GM18873 (cell line): ENCODE measurements around the gene C1R.
"Not testable (repeated sequence)": the region's sequence is repeated elsewhere in the genome, so short reads cannot be mapped to it uniquely, and the experiment has no call there.

Source experiments
- ATAC-seq: cut with Tn5 transposase; IDR thresholded peaks from one replicate; pipeline ENCODE4 v1.9.1; 2021; ENCODE audit warnings: mild to moderate bottlenecking, moderate library complexity, moderate number of reproducible peaks; ENCODE audit not compliant: unreplicated experiment, low FRiP score

C1R gene

GRCh38 chr12:7072035-7072434 is 20.2 kb downstream of the C1R start:
- no peak for ATAC-seq

GRCh38 chr12:7069386-7069785 is 22.9 kb downstream of the C1R start:
- ATAC-seq: no peak

- no peak for ATAC-seq
These were observed 23.3 kb downstream of the C1R start for GRCh38 chr12:7068994-7069346.

- ATAC-seq: no peak
These were observed 23.8 kb downstream of the C1R start for GRCh38 chr12:7068240-7068993.

- no peak for ATAC-seq
These were observed 25.1 kb downstream of the C1R start for GRCh38 chr12:7067096-7067495.

GRCh38 chr12:7066596-7066995 is 25.6 kb downstream of the C1R start:
- no peak for ATAC-seq

- no peak for ATAC-seq
These were observed 27.1 kb downstream of the C1R start for GRCh38 chr12:7065073-7065623.

- no peak for ATAC-seq
These were observed 27.7 kb downstream of the C1R start for GRCh38 chr12:7064516-7064915.

- ATAC-seq: no peak
These were observed 30.6 kb downstream of the C1R start for GRCh38 chr12:7061596-7061995.

GRCh38 chr12:7061138-7061537 is 31.1 kb downstream of the C1R start:
- no peak for ATAC-seq

GRCh38 chr12:7060353-7060954 is 31.8 kb downstream of the C1R start, which contains the start of gene C1S:
TSS of gene C1S (plus strand) at chr12:7060718. CDS start at chr12:7061913, 1,195 bp downstream.
- no peak for ATAC-seq

GRCh38 chr12:7059780-7060179 is 32.5 kb downstream of the C1R start:
- no peak for ATAC-seq

- no peak for ATAC-seq
These were observed 33.3 kb downstream of the C1R start for GRCh38 chr12:7058850-7059395.

GRCh38 chr12:7058163-7058845 is 33.9 kb downstream of the C1R start:
- no peak for ATAC-seq

- not testable (repeated sequence) for ATAC-seq
These were observed 36.5 kb downstream of the C1R start for GRCh38 chr12:7055736-7056135.

GRCh38 chr12:7054925-7055324 is 37.3 kb downstream of the C1R start:
- no peak for ATAC-seq

- ATAC-seq: not testable (repeated sequence)
These were observed 42.3 kb downstream of the C1R start for GRCh38 chr12:7049973-7050372.

- not testable (repeated sequence) for ATAC-seq
These were observed 42.7 kb downstream of the C1R start for GRCh38 chr12:7049445-7049951.

GRCh38 chr12:7047306-7047705 is 44.9 kb downstream of the C1R start:
- no peak for ATAC-seq

- no peak for ATAC-seq
These were observed 45.7 kb downstream of the C1R start for GRCh38 chr12:7046383-7047105.
